ENCODE results near the gene DMD. TPM values are rescaled to one million over a fixed set of nuclear protein-coding genes. Genes with fewer than 3 reads are reported as not detected.

The DMD gene
- total RNA-seq, 2 donors from 2014 or later: 0.32 to 1.8 TPM

DNA sequence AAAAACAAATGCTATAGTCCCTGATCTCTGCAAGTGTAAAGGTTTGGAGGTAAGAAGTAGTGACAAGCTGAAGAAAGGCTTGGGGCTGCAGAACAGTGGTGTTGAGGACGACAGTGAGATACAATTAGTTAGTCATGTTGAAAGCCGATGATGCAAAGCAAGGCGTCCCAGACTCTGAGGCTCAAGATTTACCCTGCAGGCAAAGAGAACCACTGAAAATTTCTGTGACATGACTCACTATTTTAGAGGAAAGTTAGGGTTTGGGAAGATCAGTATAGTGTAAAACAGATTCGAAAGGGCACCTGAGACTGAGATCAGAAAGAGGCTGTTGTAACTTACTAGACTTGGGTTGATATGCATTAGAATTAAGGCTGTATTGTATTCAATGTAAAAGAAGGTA, 1858.3 kb downstream of the DMD start:
- no peaks in the 10 kb centered on the region for H3K9me3 ChIP-seq (ENCODE audit: control insufficient read depth, low read length, poor library complexity, severe bottlenecking)
- Mint-ChIP-seq H3K27ac (no peak overlapping the region), H3K4me3 (no peak overlapping the region), H3K27me3 (no peaks in the 10 kb centered on the region), H3K4me1 (no peaks in the 10 kb centered on the region), H3K36me3 (ENCODE audit: low read depth) (no peaks in the 10 kb centered on the region)
- DNase-seq (no peak), ATAC-seq (no peak)

DNA sequence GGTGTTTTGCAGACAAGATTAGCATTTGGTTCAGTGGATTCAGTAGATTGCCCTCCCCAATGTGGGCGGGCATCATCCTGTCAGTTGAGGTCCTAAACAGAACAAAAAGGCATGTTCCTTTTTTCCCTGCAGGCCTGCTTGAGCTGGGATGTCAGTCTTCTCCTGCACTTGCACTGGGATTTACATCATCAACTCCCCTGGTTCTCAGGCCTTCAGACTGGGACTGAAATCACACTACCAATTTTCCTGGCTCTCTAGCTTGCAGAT, 1860.6 kb downstream of the DMD start:
- H3K4me3 Mint-ChIP-seq: no peak overlapping the region
- ATAC-seq: no peak
- no peak overlapping the region for H3K27ac Mint-ChIP-seq
- H3K4me1 Mint-ChIP-seq: no peaks in the 10 kb centered on the region
- H3K9me3 ChIP-seq (ENCODE audit: control insufficient read depth, low read length, poor library complexity, severe bottlenecking): no peaks in the 10 kb centered on the region
- H3K36me3 Mint-ChIP-seq (ENCODE audit: low read depth): no peaks in the 10 kb centered on the region
- no peaks in the 10 kb centered on the region for H3K27me3 Mint-ChIP-seq
- DNase-seq: no peak

DNA sequence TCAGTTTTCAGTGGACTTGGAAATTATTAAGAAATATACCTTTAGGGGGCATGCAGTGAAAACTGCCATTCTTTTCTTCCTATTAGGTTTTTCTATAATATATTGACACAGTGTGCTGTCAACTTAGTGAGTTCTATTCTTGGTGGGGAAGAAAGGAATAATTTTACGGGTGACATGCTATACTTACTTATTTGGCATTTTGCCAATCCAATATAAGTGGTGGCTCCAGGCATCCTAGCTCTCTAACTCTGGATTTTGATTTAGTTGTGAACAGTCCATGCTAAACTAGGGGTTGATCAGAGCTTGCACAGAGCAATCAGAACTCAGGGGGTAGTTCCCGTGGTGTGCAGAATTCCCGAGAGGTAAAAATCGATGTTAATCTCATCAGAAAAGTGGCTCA, 1861.8 kb downstream of the DMD start:
- Mint-ChIP-seq H3K27ac (no peak overlapping the region), H3K4me3 (no peak overlapping the region), H3K36me3 (ENCODE audit: low read depth) (no peaks in the 10 kb centered on the region), H3K4me1 (no peaks in the 10 kb centered on the region), H3K27me3 (no peaks in the 10 kb centered on the region)
- ATAC-seq: no peak
- no peak for DNase-seq
- H3K9me3 ChIP-seq (ENCODE audit: control insufficient read depth, low read length, poor library complexity, severe bottlenecking): no peaks in the 10 kb centered on the region

DNA sequence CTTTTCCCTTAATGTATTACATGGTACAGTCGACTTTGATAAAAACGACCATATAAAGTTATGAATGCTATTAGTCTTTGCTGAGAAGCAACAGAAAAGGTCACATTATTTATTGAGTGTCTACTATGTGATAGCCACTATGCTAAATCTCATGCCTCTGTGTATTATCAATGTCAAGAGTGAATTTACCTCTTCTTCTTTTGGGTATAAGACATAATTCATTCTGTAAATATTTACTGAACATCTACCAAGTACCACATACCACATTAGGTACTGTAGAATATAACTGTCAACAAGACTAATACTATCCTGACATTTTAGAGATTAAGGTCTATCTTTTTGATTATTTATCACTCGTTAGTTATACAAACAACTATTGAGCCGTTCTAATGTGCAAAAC, 1870.8 kb downstream of the DMD start:
- Mint-ChIP-seq H3K27me3 (no peaks in the 10 kb centered on the region), H3K4me3 (no peak overlapping the region), H3K27ac (no peak overlapping the region), H3K36me3 (ENCODE audit: low read depth) (no peaks in the 10 kb centered on the region), H3K4me1 (no peaks in the 10 kb centered on the region)
- DNase-seq: no peak
- no peaks in the 10 kb centered on the region for H3K9me3 ChIP-seq (ENCODE audit: control insufficient read depth, low read length, poor library complexity, severe bottlenecking)
- ATAC-seq: no peak

DNA sequence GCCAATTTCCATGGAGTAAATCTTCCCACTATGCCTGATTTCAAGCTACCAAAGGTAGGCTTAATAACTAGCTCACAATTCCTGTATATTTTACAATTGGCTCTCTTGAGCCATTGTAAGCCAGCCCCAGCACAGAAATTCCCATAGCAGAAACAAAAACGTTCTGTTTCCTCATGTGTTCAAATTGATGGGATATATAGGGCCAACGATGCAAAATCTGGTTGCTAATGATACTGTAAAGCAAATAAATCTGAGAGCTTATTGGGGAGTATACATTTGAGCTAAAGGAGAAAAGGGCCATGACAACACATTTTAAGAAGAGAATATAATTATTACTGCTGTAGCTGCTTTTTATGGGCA, 1872.4 kb downstream of the DMD start:
- Mint-ChIP-seq H3K27ac (no peak overlapping the region), H3K27me3 (no peaks in the 10 kb centered on the region), H3K4me3 (no peak overlapping the region), H3K36me3 (ENCODE audit: low read depth) (no peaks in the 10 kb centered on the region), H3K4me1 (no peaks in the 10 kb centered on the region)
- H3K9me3 ChIP-seq (ENCODE audit: control insufficient read depth, low read length, poor library complexity, severe bottlenecking): no peaks in the 10 kb centered on the region
- ATAC-seq (no peak), DNase-seq (no peak)

DNA sequence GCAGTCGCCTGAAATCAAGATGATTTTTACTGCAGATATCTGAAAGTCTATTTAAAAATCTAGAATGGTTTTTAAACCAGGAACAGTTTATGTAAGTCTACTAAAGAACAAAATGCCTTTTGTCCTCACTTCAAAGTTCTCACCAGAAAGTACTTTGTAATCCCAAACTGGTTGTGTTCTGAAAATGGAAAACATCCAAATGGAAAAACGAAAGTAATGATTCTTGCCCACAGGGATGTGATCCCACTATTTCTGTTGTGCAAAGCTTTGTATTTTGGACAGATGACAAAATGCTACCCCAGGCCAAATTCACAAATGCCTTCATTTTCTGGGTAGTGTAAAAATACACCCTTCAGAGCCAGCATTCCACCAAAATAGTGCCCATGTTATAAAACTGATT, 1874.0 kb downstream of the DMD start:
- ATAC-seq (no peak), DNase-seq (no peak)
- H3K36me3 Mint-ChIP-seq (ENCODE audit: low read depth): no peaks in the 10 kb centered on the region
- H3K27ac Mint-ChIP-seq: no peak overlapping the region
- no peak overlapping the region for H3K4me3 Mint-ChIP-seq
- H3K27me3 Mint-ChIP-seq: no peaks in the 10 kb centered on the region
- H3K9me3 ChIP-seq (ENCODE audit: control insufficient read depth, low read length, poor library complexity, severe bottlenecking): no peaks in the 10 kb centered on the region
- no peaks in the 10 kb centered on the region for H3K4me1 Mint-ChIP-seq

DNA sequence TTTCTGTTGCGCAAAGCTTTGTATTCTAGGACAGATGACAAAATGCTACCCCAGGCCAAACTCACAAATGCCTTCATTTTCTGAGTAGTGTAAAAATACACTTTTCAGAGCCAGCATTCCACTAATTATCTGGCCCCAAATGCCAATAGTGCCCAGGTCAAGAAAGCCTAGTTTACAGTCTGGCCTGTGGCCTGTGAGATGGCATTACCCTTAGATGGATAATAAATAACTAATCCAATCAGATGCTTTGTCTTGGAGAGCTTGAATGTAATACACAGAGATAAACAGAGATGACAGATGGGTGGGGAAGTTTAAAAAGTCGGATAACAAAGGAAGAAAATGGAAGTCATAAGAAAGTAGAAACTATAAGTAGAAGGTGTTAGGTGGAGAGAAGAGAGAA, 1874.9 kb downstream of the DMD start:
- H3K27me3 Mint-ChIP-seq: no peaks in the 10 kb centered on the region
- H3K36me3 Mint-ChIP-seq (ENCODE audit: low read depth): no peaks in the 10 kb centered on the region
- no peak overlapping the region for H3K27ac Mint-ChIP-seq
- no peak for ATAC-seq
- H3K4me3 Mint-ChIP-seq: no peak overlapping the region
- DNase-seq: no peak
- H3K9me3 ChIP-seq (ENCODE audit: control insufficient read depth, low read length, poor library complexity, severe bottlenecking): no peaks in the 10 kb centered on the region
- H3K4me1 Mint-ChIP-seq: no peaks in the 10 kb centered on the region

DNA sequence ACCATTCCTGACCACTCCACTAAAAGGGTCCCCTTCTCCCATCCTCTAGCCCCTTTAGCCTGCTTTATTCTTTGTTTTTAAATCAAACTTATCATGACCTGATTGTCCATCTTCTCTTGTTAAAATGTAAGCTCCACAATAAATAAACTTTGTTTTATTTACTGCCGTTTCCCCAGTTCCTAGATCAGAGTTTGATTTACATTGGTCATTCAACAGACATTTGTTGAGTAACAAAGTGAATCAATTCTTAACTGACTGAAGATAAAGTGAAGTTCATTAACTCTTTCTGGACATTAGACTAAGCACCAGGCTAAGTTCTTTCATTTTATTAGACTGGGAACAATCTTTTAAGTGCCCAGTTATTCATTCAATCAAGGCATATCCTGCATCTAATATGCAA, 1876.4 kb downstream of the DMD start:
- no peak for ATAC-seq
- H3K4me1 Mint-ChIP-seq: no peaks in the 10 kb centered on the region
- no peaks in the 10 kb centered on the region for H3K27me3 Mint-ChIP-seq
- H3K9me3 ChIP-seq (ENCODE audit: control insufficient read depth, low read length, poor library complexity, severe bottlenecking): no peaks in the 10 kb centered on the region
- no peak overlapping the region for H3K4me3 Mint-ChIP-seq
- H3K36me3 Mint-ChIP-seq (ENCODE audit: low read depth): no peaks in the 10 kb centered on the region
- no peak overlapping the region for H3K27ac Mint-ChIP-seq
- DNase-seq: no peak

DNA sequence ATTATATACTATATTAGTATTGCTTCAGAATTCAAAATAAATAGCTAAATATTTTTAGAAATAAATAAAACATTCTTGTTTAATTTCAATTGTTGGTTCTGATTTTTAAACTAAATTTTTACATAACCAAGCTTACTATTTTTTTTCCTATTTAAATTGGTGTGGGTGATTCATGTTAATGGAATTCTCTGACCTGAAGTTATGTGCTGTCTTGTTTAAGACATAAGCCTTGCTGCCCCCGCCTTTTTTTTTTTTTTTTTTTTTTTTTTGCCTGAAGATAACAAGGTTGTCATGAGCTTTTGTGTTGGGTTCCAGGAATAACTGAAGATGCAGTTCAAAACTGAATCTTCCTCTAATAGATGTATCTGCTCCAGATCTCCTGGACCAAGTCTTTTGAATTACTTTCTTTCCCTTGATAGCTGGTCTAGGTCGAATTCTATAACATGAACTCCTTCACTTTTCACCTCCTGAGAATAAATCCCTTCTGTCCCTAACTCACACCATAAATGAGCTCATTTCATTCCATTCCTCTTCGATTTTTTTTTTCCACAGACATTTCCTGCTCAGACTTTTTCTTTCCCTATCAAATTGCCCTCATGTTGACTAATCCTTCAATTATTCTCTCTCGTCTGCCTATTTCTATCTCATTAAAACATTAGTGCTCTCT, 1878.1 kb downstream of the DMD start:
- ATAC-seq (no peak), DNase-seq (no peak)
- H3K4me1 Mint-ChIP-seq: no peaks in the 10 kb centered on the region
- H3K36me3 Mint-ChIP-seq (ENCODE audit: low read depth): no peaks in the 10 kb centered on the region
- no peak overlapping the region for H3K27ac Mint-ChIP-seq
- no peaks in the 10 kb centered on the region for H3K27me3 Mint-ChIP-seq
- H3K9me3 ChIP-seq (ENCODE audit: control insufficient read depth, low read length, poor library complexity, severe bottlenecking): no peaks in the 10 kb centered on the region
- H3K4me3 Mint-ChIP-seq: no peak overlapping the region

DNA sequence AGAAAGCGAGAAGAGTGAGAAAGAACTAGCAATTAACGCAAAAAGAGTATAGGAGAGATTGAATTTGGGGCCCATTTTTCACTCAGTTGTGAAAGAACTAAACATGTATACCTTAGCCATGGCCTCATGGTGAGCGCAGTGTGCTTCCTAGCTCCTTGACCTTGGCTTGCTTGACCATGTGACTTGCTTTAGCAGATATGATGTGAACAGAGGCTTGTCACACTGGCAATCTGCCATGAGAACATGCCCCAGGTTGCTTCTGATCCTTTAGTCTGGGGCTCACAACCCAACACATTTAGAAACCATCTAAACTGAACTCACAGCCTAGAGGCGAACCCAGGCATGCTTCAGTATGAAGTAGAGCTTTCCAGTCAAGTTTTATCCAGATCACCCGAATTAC, 1879.4 kb downstream of the DMD start:
- no peaks in the 10 kb centered on the region for H3K4me1 Mint-ChIP-seq
- no peak for ATAC-seq
- H3K9me3 ChIP-seq (ENCODE audit: control insufficient read depth, low read length, poor library complexity, severe bottlenecking): no peaks in the 10 kb centered on the region
- H3K27me3 Mint-ChIP-seq: no peaks in the 10 kb centered on the region
- H3K36me3 Mint-ChIP-seq (ENCODE audit: low read depth): no peaks in the 10 kb centered on the region
- H3K4me3 Mint-ChIP-seq: no peak overlapping the region
- no peak overlapping the region for H3K27ac Mint-ChIP-seq
- no peak for DNase-seq

DNA sequence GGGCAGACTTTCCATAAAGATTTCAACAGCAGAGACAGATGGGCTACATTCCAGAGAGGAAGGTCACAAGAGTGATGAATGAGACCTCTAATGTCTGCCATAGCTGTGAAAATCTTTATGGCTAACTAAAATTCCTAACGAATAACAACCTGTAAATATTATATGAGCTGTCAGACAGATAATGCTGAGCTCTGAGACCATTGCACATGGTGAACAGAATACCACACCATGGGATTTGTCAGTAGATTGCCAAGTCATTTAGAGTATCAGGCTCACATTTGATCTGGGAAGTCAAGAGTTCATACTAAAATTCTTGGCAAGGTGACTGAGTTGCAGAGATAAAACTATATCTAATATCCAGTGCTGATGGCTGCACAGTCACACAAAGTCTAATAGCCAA, 1880.3 kb downstream of the DMD start:
- no peaks in the 10 kb centered on the region for H3K4me1 Mint-ChIP-seq
- no peak for ATAC-seq
- no peak overlapping the region for H3K27ac Mint-ChIP-seq

DNA sequence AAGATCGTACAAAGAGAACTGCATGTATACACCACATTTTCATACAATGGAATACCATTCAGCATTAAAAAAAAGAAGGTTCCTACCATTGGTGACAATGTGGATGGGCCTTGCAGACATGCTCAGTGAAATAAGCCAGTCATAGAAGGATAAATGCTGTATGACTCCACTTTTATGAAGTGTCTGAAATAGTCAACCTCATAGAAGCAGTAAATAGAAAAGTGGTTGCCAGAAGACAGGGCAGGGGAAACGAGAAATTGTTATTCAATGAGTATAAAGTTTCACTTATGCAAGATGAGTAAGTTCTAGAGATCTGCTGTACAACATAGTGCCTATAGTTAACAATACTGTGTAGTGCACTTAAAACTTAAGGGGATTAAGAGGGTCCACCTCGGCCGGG, 1882.1 kb downstream of the DMD start:
- H3K4me3 Mint-ChIP-seq: no peak overlapping the region
- no peaks in the 10 kb centered on the region for H3K4me1 Mint-ChIP-seq
- H3K9me3 ChIP-seq (ENCODE audit: control insufficient read depth, low read length, poor library complexity, severe bottlenecking): no peaks in the 10 kb centered on the region
- H3K27me3 Mint-ChIP-seq: no peaks in the 10 kb centered on the region
- DNase-seq (no peak), ATAC-seq (no peak)
- no peaks in the 10 kb centered on the region for H3K36me3 Mint-ChIP-seq (ENCODE audit: low read depth)
- H3K27ac Mint-ChIP-seq: no peak overlapping the region

More for the DNA sequence above, 1880.3 kb downstream of the DMD start:
- no peaks in the 10 kb centered on the region for H3K36me3 Mint-ChIP-seq (ENCODE audit: low read depth)
- no peak overlapping the region for H3K4me3 Mint-ChIP-seq
- H3K27me3 Mint-ChIP-seq: no peaks in the 10 kb centered on the region
- H3K9me3 ChIP-seq (ENCODE audit: control insufficient read depth, low read length, poor library complexity, severe bottlenecking): no peaks in the 10 kb centered on the region
- no peak for DNase-seq

DNA sequence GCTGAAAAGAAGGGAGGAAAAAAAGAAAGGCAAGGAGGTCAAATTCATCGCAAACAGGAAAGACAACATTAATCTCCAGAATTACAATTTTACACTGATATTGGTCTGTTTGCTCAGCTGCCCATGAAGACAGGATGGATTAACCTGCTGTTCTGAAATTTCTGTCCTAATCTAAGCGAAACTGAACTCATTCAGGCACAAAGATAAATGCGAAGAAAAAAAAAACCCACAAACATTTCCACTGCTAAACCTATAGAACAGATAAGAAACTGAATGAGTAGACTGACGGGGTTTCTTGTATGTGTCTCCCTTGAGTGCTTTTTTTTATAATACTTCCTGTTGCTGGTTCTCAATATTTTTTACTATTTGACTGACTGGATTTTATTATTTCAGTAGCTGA, 1887.7 kb downstream of the DMD start:
- Mint-ChIP-seq H3K4me3 (no peak overlapping the region), H3K36me3 (ENCODE audit: low read depth) (no peaks in the 10 kb centered on the region), H3K4me1 (no peaks in the 10 kb centered on the region), H3K27me3 (no peaks in the 10 kb centered on the region), H3K27ac (no peak overlapping the region)
- H3K9me3 ChIP-seq (ENCODE audit: control insufficient read depth, low read length, poor library complexity, severe bottlenecking): no peaks in the 10 kb centered on the region
- DNase-seq (no peak), ATAC-seq (no peak)

DNA sequence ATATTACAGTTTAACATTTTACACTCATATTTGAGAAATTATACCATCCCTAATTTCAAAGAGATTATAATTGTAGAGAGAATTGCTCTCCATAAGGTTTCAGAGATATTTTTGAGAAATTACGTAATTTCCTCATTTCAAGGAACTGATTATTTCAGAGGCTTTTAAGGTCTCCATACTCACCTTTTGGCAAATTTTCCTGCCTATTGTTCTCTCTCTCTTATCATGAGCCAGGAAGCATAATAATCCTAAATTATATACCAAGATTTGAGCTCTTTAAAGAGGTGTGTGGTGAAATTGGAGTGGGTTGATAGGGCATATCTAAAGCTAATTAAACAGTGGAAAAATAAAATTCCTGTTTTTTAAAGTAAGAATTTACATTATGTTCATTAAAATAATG, 1890.6 kb downstream of the DMD start:
- no peaks in the 10 kb centered on the region for H3K36me3 Mint-ChIP-seq (ENCODE audit: low read depth)
- DNase-seq (no peak), ATAC-seq (no peak)
- no peak overlapping the region for H3K27ac Mint-ChIP-seq
- H3K9me3 ChIP-seq (ENCODE audit: control insufficient read depth, low read length, poor library complexity, severe bottlenecking): no peaks in the 10 kb centered on the region
- no peaks in the 10 kb centered on the region for H3K4me1 Mint-ChIP-seq
- H3K27me3 Mint-ChIP-seq: no peaks in the 10 kb centered on the region
- H3K4me3 Mint-ChIP-seq: no peak overlapping the region

DNA sequence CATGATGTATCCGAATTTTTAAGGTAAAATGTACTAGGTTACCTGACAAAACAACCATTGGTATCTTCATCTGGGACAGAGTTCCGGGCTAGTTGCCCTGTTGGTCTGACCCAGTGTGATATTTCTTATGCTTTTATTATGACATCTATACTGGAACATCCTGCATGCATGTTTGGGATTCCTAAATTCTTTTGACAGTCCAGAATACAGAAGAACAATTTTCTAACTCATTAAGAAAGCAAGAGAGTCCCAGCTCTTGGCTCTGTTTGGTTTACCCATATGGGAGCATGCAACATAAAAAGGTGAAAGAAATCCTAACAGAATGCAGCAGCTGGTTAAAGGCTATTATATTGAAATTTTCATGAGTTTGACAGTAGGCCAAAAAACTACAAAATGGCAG, 1891.8 kb downstream of the DMD start:
- Mint-ChIP-seq H3K27ac (no peak overlapping the region), H3K4me3 (no peak overlapping the region), H3K27me3 (no peaks in the 10 kb centered on the region), H3K36me3 (ENCODE audit: low read depth) (no peaks in the 10 kb centered on the region), H3K4me1 (no peaks in the 10 kb centered on the region)
- ATAC-seq: no peak
- no peaks in the 10 kb centered on the region for H3K9me3 ChIP-seq (ENCODE audit: control insufficient read depth, low read length, poor library complexity, severe bottlenecking)
- DNase-seq: no peak

Data from T-helper 17 cell (primary cell).